HG02885 (cell line): ENCODE results near the gene TPST2.

Experiments
- ATAC-seq: cut with Tn5 transposase; IDR thresholded peaks from one replicate; pipeline ENCODE4 v1.9.1; 2021; ENCODE audit warnings: mild to moderate bottlenecking; ENCODE audit not compliant: unreplicated experiment, poor library complexity

Gene TPST2

DNA sequence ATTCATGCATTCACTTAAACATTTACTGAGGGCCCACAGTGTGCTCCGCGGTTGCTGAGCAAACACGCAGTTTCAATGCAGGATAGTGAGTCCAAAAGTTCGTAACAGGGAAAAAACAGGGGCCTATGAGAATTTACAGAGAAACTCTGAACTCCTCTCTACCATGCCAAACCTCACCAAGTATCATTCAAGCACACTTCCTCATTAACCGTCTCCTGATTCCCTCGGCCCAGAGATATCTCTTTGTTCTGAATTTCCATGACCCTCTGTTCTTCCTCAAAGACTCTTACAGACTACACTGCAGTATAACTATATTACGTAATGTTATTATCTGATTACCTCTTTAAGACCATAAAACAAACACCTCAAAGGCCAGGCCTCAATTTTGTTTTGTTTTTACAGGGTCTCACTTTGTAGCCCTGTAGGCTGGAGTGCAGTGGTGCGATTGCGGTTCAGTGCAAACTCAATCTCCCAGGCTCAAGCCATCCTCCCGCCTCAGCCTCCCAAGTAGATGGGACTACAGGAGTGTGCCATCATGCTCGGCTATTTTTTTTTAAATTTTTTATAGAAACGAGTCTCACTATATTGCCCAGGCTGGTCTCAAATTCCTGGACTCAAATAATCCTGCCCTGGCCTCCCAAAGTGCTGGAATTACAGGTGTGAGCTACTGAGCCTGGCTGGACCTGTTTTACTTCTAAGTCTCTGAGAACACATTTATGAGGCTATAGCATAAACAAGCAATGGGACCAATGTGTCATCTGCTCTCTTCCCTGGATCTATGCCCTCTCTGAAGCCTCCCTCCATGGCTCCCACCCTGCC, 109.9 kb downstream of the TPST2 start:
- ATAC-seq = no peak

GRCh38 chr22:26479043-26479791, 110.7 kb downstream of the TPST2 start:
- no peak for ATAC-seq

GRCh38 chr22:26477341-26477731, 112.6 kb downstream of the TPST2 start:
- no peak for ATAC-seq

DNA sequence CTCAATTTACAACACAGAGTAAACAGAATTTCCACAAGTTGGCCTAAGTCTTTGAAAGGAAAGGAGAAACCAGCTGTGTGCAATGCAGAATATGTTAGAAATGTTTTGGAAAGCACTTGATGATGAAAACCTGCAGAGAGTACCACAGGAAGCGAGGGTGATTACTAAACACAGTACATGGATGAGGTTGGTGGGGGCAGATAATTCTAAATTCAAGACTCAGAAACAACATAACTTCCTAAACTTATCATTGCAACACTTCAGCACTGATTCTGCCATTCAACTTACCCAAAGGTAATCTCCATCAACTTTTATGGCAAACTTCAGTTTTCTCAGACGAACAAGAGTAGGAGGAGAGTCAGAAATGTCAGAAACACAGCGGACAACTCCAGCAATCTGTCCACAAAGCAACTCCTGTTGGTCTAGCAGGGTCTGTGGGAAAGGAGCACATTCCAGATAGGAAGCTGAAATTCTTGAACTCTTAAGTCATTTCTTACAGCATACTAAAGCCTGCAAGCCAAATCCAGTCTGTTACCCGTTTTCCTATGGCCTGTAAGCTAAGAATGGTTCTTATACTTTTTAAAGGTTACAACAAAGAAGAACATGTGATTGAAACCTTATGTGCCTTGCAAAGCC, 113.1 kb downstream of the TPST2 start:
- ATAC-seq = no peak

DNA sequence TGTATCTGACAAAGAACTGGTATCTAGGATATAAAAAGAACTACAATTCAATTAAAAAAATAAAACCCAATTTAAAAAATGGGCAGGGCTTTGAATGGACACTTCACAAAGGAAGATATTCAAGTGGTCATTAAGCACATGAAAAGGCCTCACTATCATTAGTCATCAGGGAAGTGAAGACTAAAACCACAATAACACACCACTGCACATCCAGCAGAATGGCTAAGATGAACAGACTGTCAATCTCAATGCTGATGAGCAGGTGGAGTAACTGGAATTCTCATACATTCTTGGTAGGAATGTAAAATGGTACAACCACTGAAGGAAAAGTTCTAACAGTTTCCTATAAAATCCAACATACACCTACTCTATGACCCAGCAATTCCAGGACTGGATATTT, 115.2 kb downstream of the TPST2 start:
- ATAC-seq = no peak
